ENCODE measurements around the gene NOVA2.

The NOVA2 gene

DNA sequence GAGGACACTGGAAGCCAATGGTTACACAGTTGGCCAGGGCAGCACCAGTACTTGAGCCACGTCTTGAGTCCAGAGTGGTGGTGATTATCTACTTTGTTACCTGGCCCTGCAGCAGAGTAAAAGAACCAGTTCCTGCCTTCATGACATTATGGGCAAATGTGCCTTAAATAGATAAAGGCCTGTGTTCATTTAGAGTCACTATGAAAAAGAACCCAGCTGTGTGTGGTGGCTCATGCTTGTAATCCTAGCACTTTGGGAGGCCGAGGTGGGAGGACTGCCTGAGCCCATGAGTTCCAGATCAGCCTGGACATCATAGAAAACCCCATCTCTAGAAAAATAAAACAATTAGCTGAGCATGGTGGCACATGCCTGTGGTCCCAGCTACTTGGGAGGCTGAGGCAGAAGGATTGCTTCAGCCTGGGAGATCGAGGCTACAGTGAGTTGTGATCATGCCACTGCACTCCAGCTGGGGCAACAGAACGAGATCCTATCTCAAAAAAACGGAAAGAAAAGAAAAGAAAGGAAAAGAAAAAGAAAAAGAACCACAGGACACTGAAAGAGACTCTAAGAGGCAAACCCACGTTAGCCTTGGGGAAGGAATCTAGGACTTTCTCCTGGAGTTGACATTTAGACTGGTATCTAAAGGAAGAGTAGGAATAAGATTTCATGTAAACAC lies 84.3 kb downstream of the NOVA2 start:
- no peak for DNase-seq

DNA sequence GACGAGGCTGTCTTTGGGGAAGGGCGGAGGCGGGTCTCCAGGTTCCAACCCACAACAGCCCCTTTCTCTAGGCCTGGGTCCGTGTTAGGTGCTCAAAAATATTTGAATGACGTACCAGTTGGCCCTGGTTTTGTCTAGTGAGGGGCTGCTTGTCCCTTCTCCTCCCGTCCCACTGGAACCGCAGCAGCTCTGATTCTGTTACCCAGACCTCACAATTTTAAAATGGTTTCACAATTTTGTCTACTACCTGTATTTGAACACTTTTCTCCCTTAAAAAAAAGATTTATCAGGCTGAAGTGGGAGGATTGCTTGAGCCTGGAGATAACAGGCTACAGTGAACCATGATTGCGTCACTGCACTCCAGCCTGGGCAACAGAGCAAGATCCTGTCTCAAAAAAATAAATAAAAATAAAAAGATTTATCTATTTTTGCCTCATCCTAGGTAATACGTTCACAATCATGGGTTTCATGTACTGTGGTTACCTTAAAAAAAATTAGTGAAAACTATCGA lies 86.4 kb downstream of the NOVA2 start:
- no peak for DNase-seq

DNA sequence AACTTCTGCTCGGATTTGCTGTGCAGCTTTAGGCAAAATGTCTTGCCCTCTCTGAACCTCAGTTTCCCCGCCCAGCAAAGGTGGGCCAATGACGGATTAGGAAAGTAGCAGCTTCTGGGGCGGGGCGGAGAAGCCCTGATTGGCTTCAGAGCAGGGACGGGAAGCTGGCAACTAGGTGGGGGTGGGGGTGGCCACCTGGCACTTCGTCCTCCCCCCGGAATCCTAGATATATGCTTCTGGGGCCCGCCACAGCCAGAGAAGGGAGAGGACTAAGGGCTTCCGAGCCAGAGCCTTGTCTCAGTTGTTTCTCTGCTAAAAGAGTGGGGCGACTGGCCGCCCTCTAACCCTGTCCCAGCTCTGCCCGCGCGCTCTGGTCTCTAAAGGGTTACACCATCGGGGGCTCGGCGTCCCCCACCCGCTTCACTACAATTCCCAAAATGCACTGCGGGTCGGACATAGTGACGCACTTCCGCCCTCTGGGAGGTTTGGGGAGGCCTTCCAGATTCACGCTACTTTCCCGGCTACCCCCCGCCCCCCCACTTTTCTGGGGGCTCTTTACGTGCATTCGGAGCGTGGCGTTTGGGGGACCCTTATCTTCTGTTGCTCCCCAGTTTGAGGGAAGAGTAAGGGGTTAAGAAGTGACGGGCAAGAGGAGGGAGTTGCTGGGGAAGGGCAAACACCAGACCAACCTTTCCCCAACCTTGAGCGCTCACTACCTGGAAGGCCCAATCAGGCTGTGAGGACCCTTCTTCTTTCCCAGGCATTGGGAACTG lies 87.1 kb downstream of the NOVA2 start:
- peak; percentile 87 to 90 for DNase-seq

DNA sequence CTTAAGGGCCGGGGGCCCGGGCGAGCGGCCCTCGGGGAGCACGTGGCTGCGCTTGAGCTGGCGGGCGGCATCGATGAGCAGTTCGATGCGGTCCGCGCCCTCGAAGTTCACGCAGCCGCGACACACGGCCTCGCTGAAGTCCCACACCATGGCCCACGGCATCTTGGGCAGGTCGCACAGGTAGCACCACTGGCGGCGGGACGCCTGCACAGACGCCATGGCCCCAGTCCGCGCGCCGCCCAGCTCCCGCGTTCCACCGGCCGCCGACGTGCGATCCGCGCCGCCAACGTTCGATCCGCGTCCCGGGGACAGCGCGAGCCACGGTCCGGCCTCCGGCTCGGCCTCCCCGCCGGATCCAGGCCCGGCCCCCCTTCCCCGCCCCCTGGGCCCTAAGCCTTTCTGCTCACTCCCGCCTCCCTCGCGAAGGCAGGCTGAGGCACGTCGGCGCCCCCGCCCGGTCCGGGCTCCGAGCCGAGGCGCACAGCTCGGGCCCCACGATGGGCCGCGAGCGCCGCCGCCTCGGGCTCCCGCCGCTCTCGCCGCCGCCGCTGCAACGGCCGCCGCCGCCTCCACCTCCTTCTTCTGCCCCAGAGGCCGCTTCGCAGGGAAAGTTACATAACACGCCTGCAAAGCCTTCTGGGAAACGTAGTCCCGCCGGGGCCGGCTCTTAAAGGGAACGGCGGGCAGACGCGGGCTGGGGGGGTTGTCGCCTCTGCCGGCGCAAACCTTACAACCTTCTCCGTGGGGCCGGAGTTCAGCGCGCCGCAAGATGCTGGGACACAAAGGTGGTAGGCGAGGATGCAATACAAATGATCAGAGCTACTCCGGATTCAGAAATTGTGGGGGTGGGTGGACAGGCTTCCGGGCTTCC lies 87.9 kb downstream of the NOVA2 start, which contains the start of gene IRF2BP1:
IRF2BP1 (minus strand) TSS at position 586 of the 871 bp plus-strand sequence; CDS start at position 219, 367 bp downstream.
- DNase-seq = peak; percentile 87 to 89

DNA sequence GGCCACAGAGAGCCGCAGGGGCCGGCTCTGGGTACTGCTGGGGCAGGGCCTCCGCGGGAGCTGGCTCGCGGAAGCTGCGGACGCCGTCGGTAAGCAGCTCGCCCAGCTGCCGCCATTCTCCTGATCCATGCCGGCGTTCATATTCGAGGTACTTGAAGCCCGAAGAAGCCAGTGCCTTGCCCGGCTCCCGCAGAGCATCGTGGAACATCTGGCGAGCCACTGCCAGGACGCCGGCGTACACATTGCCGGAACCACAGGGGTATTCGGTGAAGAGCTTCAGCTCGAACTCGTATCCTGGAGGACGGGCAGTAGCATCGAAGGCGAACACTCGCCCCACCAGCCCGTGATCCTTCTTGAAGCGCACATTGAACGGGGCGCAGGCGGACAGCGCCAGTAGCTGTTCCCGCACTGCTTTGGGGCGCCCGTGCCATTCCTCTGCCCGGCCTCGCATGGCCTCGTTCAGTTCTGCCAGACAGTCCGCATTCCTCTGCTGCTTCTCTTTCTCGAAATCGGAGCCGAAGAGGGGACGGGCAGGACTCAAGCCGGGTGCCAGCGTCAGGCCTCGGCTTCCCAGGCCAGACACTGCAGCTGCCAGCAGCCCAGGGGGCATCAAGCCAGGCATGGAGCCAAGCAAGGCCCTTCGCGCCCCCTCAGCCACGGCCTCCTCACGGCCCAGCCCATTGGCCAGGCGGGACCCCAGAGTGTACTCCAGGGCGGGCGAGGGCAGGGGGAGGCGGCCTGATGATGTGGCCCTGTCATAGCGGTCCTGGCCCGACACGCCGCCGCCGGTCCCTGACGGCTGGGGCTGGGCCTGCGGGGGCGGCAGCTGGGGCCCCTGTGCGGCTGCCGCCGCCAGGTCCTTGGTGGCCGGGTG lies 88.7 kb downstream of the NOVA2 start:
- DNase-seq = peak in 1 of 2 donors; percentile 41

DNA sequence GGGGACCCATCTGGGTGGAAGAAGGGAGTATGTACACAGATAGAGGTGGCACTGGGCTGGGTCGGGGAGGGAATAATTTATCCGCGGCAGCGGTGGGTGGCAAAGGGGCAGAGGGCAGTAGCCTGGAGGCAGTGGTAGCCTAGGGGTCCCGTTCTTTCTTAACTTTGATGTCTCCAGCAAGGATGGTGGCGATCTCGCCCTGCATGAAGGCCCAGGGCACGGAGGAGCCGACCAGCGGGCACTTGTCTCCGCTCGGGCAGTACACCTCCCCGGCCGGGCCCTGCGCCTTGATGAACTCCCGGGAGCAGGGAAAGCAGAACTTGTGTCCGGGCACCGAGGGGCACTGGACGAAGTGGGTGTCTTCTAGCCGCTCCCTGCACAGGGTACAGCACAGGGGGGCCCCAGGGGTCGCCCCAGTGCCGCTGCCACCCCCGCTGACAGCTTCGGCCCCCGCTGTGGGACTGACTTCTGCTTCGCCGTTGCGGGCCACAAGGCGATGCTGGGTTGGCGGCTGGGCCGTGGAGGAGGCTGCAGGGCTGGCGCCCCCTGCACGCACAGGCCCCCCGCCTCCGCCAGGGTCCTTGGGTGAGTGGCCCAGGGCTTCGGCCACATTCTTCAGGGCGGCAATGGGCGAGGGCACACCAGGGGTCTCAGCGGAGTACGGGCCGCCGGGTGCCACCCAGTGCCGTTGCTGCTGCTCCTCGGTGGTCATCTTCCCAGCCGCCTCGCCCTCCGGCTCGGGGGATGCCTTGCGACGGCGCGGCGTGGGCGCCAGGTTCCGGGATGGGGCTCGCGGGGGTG lies 89.6 kb downstream of the NOVA2 start:
- DNase-seq = no peak

Measured in stimulated activated CD4-positive, alpha-beta T cell treated with anti-CD3 and anti-CD28 coated beads, Interleukin-2, amount 100 ng/mL, for 24 hours (primary cell).